K562 (cell line): ENCODE results near the gene CDKL4. TPM values are rescaled to one million over a fixed set of nuclear protein-coding genes. Genes with fewer than 3 reads are reported as not detected.

Experiments
- BRD9 ChIP-seq: fragments of 450-650 bp; IDR thresholded peaks from 2 replicates; pipeline ENCODE4 v1.6.1; 2018; ENCODE audit warnings: low read depth; ENCODE audit not compliant: partially characterized antibody
- BRF1 ChIP-seq: IDR thresholded peaks from 3 replicates; pipeline ENCODE4 v1.6.1; 2011; ENCODE audit warnings: borderline replicate concordance, mild to moderate bottlenecking; ENCODE audit not compliant: insufficient read length; ENCODE audit errors: extremely low read depth
- EGR1 ChIP-seq: fragments of 450-650 bp; conservative IDR thresholded peaks from 2 replicates; pipeline ENCODE4 v1.6.1; 2017; ENCODE audit warnings: mild to moderate bottlenecking
- ETS2 ChIP-seq: IDR thresholded peaks from 2 replicates; pipeline ENCODE4 v1.6.1; 2016; ENCODE audit warnings: borderline replicate concordance, missing genetic modification characterization, mild to moderate bottlenecking, moderate library complexity, missing compliant biosample characterization; ENCODE audit not compliant: poor library complexity, severe bottlenecking
- EWSR1 ChIP-seq: fragments of 450-650 bp; IDR thresholded peaks from 2 replicates; pipeline ENCODE4 v1.6.1; 2018; ENCODE audit warnings: borderline replicate concordance, mild to moderate bottlenecking, low read depth, moderate library complexity; ENCODE audit not compliant: partially characterized antibody
- FOS ChIP-seq: IDR thresholded peaks from 3 replicates; pipeline ENCODE4 v1.6.1; 2011; ENCODE audit not compliant: insufficient read length; ENCODE audit errors: extremely low read depth
- JUND ChIP-seq, 2 experiments: IDR thresholded peaks; 2 replicates in 1 of 2; 3 replicates in 1 of 2; pipeline ENCODE4 v1.6.1; 2011; ENCODE audit warnings: borderline replicate concordance in 2 of 2, low read depth in 2 of 2, low read length in 2 of 2, improper control_type of control experiment in 1 of 2, missing biosample characterization in 1 of 2, missing genetic modification characterization in 1 of 2, missing genetic modification reagents in 1 of 2
- KAT8 ChIP-seq: fragments of 450-650 bp; IDR thresholded peaks from 2 replicates; pipeline ENCODE4 v1.6.1; 2016; ENCODE audit warnings: low read depth, mild to moderate bottlenecking
- KDM5B ChIP-seq: fragments of 200-600 bp; sonication (generic); IDR thresholded peaks from 2 replicates; pipeline ENCODE4 v1.6.1; 2012; ENCODE audit warnings: low read depth, mild to moderate bottlenecking, moderate library complexity, low read length, control low read depth, inconsistent platforms; ENCODE audit not compliant: insufficient replicate concordance
- MTA3 ChIP-seq: fragments of 450-650 bp; formaldehyde crosslinking; IDR thresholded peaks from 2 replicates; pipeline ENCODE4 v1.6.1; 2017; ENCODE audit warnings: mild to moderate bottlenecking, borderline replicate concordance
- POLR3A ChIP-seq: IDR thresholded peaks from 2 replicates; pipeline ENCODE4 v1.6.1; 2011; ENCODE audit warnings: borderline replicate concordance, mild to moderate bottlenecking, moderate library complexity; ENCODE audit not compliant: insufficient read length, insufficient read depth; ENCODE audit errors: extremely low read depth
- SMARCE1 ChIP-seq: fragments of 450-650 bp; IDR thresholded peaks from 2 replicates; pipeline ENCODE4 v1.7.1; 2016; ENCODE audit warnings: mild to moderate bottlenecking
- SP2 ChIP-seq: IDR thresholded peaks from 2 replicates; pipeline ENCODE4 v1.6.1; 2011; ENCODE audit warnings: mild to moderate bottlenecking, low read depth, low read length, moderate library complexity; ENCODE audit not compliant: poor library complexity, severe bottlenecking; ENCODE audit errors: extremely low read depth
- STAG1 ChIP-seq: sonication (generic); formaldehyde crosslinking; IDR thresholded peaks from 2 replicates; pipeline ENCODE4 v1.5.0; 2020; ENCODE audit warnings: missing genetic modification reagents, borderline replicate concordance
- TCF3 ChIP-seq: sonication (generic); formaldehyde crosslinking; IDR thresholded peaks from 2 replicates; pipeline ENCODE4 v1.4.0; 2020; ENCODE audit warnings: mild to moderate bottlenecking, missing genetic modification reagents
- ZBTB7A ChIP-seq: IDR thresholded peaks from 2 replicates; pipeline ENCODE4 v1.6.1; 2011; ENCODE audit warnings: low read depth, mild to moderate bottlenecking, low read length, moderate library complexity, borderline replicate concordance; ENCODE audit not compliant: control insufficient read depth
- ZFPM2 ChIP-seq: fragments of 250-450 bp; sonication (Bioruptor Pico); IDR thresholded peaks from 2 replicates; pipeline ENCODE4 v1.5.1; 2022; ENCODE audit warnings: mild to moderate bottlenecking
- ZNF263 ChIP-seq: sonication (generic); formaldehyde crosslinking; IDR thresholded peaks from 2 replicates; pipeline ENCODE4 v1.8.0; 2022; ENCODE audit warnings: mild to moderate bottlenecking, missing genetic modification reagents, borderline replicate concordance
- ZNF589 ChIP-seq: fragments of 200-800 bp; sonication (Bioruptor generic); IDR thresholded peaks from 2 replicates; pipeline ENCODE4 v1.6.1; 2016; ENCODE audit warnings: low read depth, missing genetic modification characterization, missing compliant biosample characterization
- polyA plus RNA-seq, 8 experiments: library from polyadenylated mRNA; depleted of rRNA in 4 of 8; stranded (reverse) in 5 of 8; unstranded in 3 of 8; fragments of >200 nt; fragmentation: Nextera tagmentation in 2 of 8; fragmentation: Illumina TruSeq in 1 of 8; extraction: Ambion mirVana in 2 of 8; extraction: Trizol in 1 of 8; gene quantifications; 2 replicates each; pipeline versions ENCODE4 v1.2.1 to v1.2.3, GENCODE V29; 2011 to 2014; ENCODE audit warnings: inconsistent platforms in 1 of 8, missing spikeins in 1 of 8
- total RNA-seq, 7 experiments: library from RNA; depleted of rRNA in 6 of 7; stranded (reverse); fragments of >200 nt in 6 of 7; fragmentation: Illumina TruSeq in 2 of 7; extraction: Trizol in 2 of 7; gene quantifications; 2 replicates each; pipeline versions ENCODE4 v1.2.1 to v1.2.3, GENCODE V29; 2011 to 2021; ENCODE audit warnings: low replicate concordance in 1 of 7
- TF ChIP-seq, protein P1 (sequence below): IDR thresholded peaks from 3 replicates; pipeline ENCODE4 v1.6.1; 2011; ENCODE audit warnings: borderline replicate concordance, mild to moderate bottlenecking; ENCODE audit not compliant: insufficient read length, insufficient read depth
- TF ChIP-seq, protein P2 (sequence below), 2 experiments: fragments of 250-450 bp in 1 of 2; fragments of 450-650 bp in 1 of 2; sonication (Bioruptor Pico) in 1 of 2; IDR thresholded peaks; 2 replicates each; pipeline versions ENCODE4 v1.6.1 to v1.8.0; 2016 to 2021; ENCODE audit warnings: mild to moderate bottlenecking in 2 of 2, moderate library complexity in 2 of 2, missing compliant biosample characterization in 1 of 2, missing genetic modification characterization in 1 of 2
- TF ChIP-seq, protein P3 (sequence below): fragments of 250-450 bp; sonication (Bioruptor Pico); IDR thresholded peaks from 2 replicates; pipeline ENCODE4 v1.4.0; 2020; ENCODE audit warnings: mild to moderate bottlenecking

CDKL4 gene
- total and polyA plus RNA-seq, 9 of the 15 experiments (the other 6 are each of a cell fraction or from before 2014, with no cell fraction given): not detected

DNA sequence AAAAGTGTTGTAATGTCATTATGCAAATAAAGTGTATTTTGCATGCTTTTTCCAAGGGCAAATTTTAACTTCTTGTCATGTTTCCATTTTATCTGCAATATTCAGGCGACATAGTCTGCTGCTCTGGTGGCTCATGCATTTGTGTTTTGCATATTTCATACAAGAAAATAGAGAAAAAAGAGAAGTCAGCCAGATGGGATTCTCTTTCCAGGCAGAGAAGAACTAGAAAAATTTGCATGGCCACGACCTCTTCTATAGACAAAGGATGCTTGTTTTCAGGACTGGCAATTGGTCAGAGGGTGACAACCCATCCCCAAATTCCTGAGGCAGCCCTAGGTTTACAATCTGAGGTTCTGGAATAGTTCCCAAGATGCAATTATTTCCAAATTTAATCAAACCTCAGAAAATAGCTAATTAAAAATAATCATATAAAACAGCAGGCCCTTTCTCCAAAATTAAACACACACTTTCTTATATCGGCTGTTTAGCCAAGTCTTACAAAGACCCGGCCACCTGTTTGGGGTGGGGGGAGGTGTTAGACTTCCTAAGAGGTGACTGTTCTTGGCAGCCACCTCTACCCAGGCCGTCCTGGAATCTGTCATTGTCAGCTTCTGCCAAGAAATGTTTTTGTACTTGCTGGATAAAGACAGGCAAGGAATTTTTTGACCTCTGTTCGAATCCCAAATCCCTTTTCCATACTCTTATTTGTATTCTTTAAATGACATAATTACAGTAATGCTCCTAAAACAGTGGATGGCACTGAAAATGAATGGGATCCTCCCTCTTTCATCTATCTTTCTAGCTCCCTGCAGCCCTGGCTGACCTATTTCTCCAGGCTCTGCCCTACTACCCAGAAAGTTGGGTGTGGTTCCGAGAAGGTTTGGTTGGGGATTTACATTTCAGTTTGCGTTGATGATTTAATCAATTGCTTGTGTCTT, 102.2 kb downstream of the CDKL4 start (continued):
- no peak for TF ChIP-seq EWSR1
- no peak for TF ChIP-seq STAG1 (CRISPR knock-in tag)
- TF ChIP-seq MTA3: no peak
- no peak for TF ChIP-seq ZFPM2 (CRISPR knock-in tag)
- TF ChIP-seq JUND (IDR thresholded peaks at IDR 0.05; ENCODE audit: borderline replicate concordance, low read depth, low read length): peak; percentile 46; the same call in 1 of the 2 replicates
- peak; percentile 42; the same call in 1 of the 3 replicates for TF ChIP-seq JUND (tag; IDR thresholded peaks at IDR 0.05; ENCODE audit: borderline replicate concordance, low read depth, low read length)
- no peak for TF ChIP-seq POLR3A
- TF ChIP-seq BRD9: no peak
- TF ChIP-seq ZBTB7A: no peak
- TF ChIP-seq KAT8: no peak
- no peak for TF ChIP-seq KDM5B
- TF ChIP-seq TCF3: peak; percentile 52; the same call in 1 of the 2 replicates
- TF ChIP-seq BRF1: no peak
- no peak for TF ChIP-seq SP2
- TF ChIP-seq EGR1: 0 out of 2 replicates have a peak, but pooled peaks have one; percentile 37
- TF ChIP-seq, protein P1, sequence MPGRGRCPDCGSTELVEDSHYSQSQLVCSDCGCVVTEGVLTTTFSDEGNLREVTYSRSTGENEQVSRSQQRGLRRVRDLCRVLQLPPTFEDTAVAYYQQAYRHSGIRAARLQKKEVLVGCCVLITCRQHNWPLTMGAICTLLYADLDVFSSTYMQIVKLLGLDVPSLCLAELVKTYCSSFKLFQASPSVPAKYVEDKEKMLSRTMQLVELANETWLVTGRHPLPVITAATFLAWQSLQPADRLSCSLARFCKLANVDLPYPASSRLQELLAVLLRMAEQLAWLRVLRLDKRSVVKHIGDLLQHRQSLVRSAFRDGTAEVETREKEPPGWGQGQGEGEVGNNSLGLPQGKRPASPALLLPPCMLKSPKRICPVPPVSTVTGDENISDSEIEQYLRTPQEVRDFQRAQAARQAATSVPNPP: no peak
- TF ChIP-seq ETS2 (tag): no peak
- no peak for TF ChIP-seq ZNF263 (CRISPR knock-in tag)
- TF ChIP-seq, protein P2, sequence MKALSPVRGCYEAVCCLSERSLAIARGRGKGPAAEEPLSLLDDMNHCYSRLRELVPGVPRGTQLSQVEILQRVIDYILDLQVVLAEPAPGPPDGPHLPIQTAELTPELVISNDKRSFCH (CRISPR knock-in tag; IDR thresholded peaks at IDR 0.05): no peak
- TF ChIP-seq, protein P2 (tag; IDR thresholded peaks at IDR 0.05): no peak
- TF ChIP-seq FOS: no peak
- TF ChIP-seq, protein P3, sequence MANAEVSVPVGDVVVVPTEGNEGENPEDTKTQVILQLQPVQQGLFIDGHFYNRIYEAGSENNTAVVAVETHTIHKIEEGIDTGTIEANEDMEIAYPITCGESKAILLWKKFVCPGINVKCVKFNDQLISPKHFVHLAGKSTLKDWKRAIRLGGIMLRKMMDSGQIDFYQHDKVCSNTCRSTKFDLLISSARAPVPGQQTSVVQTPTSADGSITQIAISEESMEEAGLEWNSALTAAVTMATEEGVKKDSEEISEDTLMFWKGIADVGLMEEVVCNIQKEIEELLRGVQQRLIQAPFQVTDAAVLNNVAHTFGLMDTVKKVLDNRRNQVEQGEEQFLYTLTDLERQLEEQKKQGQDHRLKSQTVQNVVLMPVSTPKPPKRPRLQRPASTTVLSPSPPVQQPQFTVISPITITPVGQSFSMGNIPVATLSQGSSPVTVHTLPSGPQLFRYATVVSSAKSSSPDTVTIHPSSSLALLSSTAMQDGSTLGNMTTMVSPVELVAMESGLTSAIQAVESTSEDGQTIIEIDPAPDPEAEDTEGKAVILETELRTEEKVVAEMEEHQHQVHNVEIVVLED: no peak
- TF ChIP-seq ZNF589 (CRISPR knock-in tag): 0 out of 2 replicates have a peak, but pooled peaks have one; percentile 41
- peak; percentile 49; the same call in 1 of the 2 replicates for TF ChIP-seq SMARCE1
